K562 (cell line): ENCODE data around the gene KRTAP10-9. TPM values are rescaled to one million over a fixed set of nuclear protein-coding genes. Genes with fewer than 3 reads are reported as not detected.

ENCODE experiments used
- ELF1 ChIP-seq: fragments of 200-800 bp; sonication (Bioruptor generic); IDR thresholded peaks from 2 replicates; pipeline ENCODE4 v1.6.1; 2016; ENCODE audit warnings: missing genetic modification characterization, missing compliant biosample characterization
- ETV1 ChIP-seq: fragments of 450-650 bp; conservative IDR thresholded peaks from 2 replicates; pipeline ENCODE4 v1.6.1; 2016; ENCODE audit warnings: missing genetic modification characterization, control low read depth, low read depth, missing compliant biosample characterization
- FOXM1 ChIP-seq, 2 experiments: fragments of 450-650 bp in 1 of 2; sonication (generic) in 1 of 2; formaldehyde crosslinking in 1 of 2; IDR thresholded peaks; 2 replicates each; pipeline versions ENCODE4 v1.6.1 to v1.9.0; 2017 to 2022; ENCODE audit warnings: low read depth in 2 of 2, mild to moderate bottlenecking in 2 of 2, missing genetic modification reagents in 1 of 2, moderate library complexity in 1 of 2
- GABPB2 ChIP-seq: fragments of 250-450 bp; sonication (Bioruptor Pico); conservative IDR thresholded peaks from 2 replicates; pipeline ENCODE4 v1.5.1; 2021; ENCODE audit warnings: mild to moderate bottlenecking
- GATAD2A ChIP-seq: fragments of 450-650 bp; IDR thresholded peaks from 2 replicates; pipeline ENCODE4 v1.6.1; 2017
- KDM5B ChIP-seq: fragments of 200-600 bp; sonication (generic); IDR thresholded peaks from 2 replicates; pipeline ENCODE4 v1.6.1; 2012; ENCODE audit warnings: low read depth, mild to moderate bottlenecking, moderate library complexity, low read length, control low read depth, inconsistent platforms; ENCODE audit not compliant: insufficient replicate concordance
- KLF16 ChIP-seq: IDR thresholded peaks from 2 replicates; pipeline ENCODE4 v1.6.1; 2016; ENCODE audit warnings: antibody characterized with exemption
- MAFG ChIP-seq: fragments of 450-650 bp; conservative IDR thresholded peaks from 2 replicates; pipeline ENCODE4 v1.6.1; 2016; ENCODE audit warnings: missing genetic modification characterization, missing compliant biosample characterization
- MCM7 ChIP-seq, 2 experiments: fragments of 450-650 bp; IDR thresholded peaks; 2 replicates each; pipeline ENCODE4 v1.6.1; 2016 to 2018
- NCOA2 ChIP-seq, 2 experiments: fragments of 450-650 bp; IDR thresholded peaks; 2 replicates each; pipeline ENCODE4 v1.6.1; 2018; ENCODE audit warnings: mild to moderate bottlenecking in 2 of 2, moderate library complexity in 1 of 2; ENCODE audit not compliant: partially characterized antibody in 2 of 2
- NR3C1 ChIP-seq: sonication (generic); formaldehyde crosslinking; IDR thresholded peaks from 2 replicates; pipeline ENCODE4 v1.8.1; 2022; ENCODE audit warnings: missing genetic modification reagents
- NRF1 ChIP-seq, 2 experiments: fragments of 450-650 bp; IDR thresholded peaks in 1 of 2; conservative IDR thresholded peaks in 1 of 2; 2 replicates each; pipeline ENCODE4 v1.6.1; 2014; ENCODE audit warnings: mild to moderate bottlenecking in 2 of 2
- PHB ChIP-seq: fragments of 250-450 bp; sonication (Bioruptor Pico); IDR thresholded peaks from 2 replicates; pipeline ENCODE4 v1.5.0; 2021
- RNF2 ChIP-seq: sonication (generic); IDR thresholded peaks from 2 replicates; pipeline ENCODE4 v1.6.1; 2016
- RUNX1 ChIP-seq: sonication (generic); IDR thresholded peaks from 2 replicates; pipeline ENCODE4 v1.6.1; 2016; ENCODE audit warnings: antibody characterized with exemption, low read depth
- ZFP30 ChIP-seq: fragments of 250-450 bp; sonication (Bioruptor Pico); IDR thresholded peaks from 2 replicates; pipeline ENCODE4 v1.8.0; 2022; ENCODE audit warnings: moderate library complexity, mild to moderate bottlenecking, inconsistent platforms, borderline replicate concordance
- ZKSCAN1 ChIP-seq: fragments of 150-350 bp; IDR thresholded peaks from 2 replicates; pipeline ENCODE4 v1.6.1; 2016; ENCODE audit warnings: low read depth, low read length
- ZNF12 ChIP-seq: sonication (generic); formaldehyde crosslinking; IDR thresholded peaks from 2 replicates; pipeline ENCODE4 v1.4.0; 2020; ENCODE audit warnings: mild to moderate bottlenecking, missing genetic modification reagents
- ZNF174 ChIP-seq: fragments of 250-450 bp; sonication (Bioruptor Pico); IDR thresholded peaks from 2 replicates; pipeline ENCODE4 v1.4.0; 2020; ENCODE audit warnings: mild to moderate bottlenecking
- ZNF253 ChIP-seq: fragments of 250-450 bp; sonication (Bioruptor Pico); conservative IDR thresholded peaks from 2 replicates; pipeline ENCODE4 v1.6.1; 2021; ENCODE audit warnings: mild to moderate bottlenecking
- ZNF3 ChIP-seq: fragments of 250-450 bp; sonication (Bioruptor Pico); IDR thresholded peaks from 2 replicates; pipeline ENCODE4 v1.5.0; 2021; ENCODE audit warnings: mild to moderate bottlenecking, moderate library complexity
- ZNF589 ChIP-seq: fragments of 200-800 bp; sonication (Bioruptor generic); IDR thresholded peaks from 2 replicates; pipeline ENCODE4 v1.6.1; 2016; ENCODE audit warnings: low read depth, missing genetic modification characterization, missing compliant biosample characterization
- ZNF655 ChIP-seq: fragments of 250-450 bp; sonication (Bioruptor Pico); IDR thresholded peaks from 2 replicates; pipeline ENCODE4 v1.5.0; 2021
- polyA plus RNA-seq, 8 experiments: library from polyadenylated mRNA; depleted of rRNA in 4 of 8; stranded (reverse) in 5 of 8; unstranded in 3 of 8; fragments of >200 nt; fragmentation: Nextera tagmentation in 2 of 8; fragmentation: Illumina TruSeq in 1 of 8; extraction: Ambion mirVana in 2 of 8; extraction: Trizol in 1 of 8; gene quantifications; 2 replicates each; pipeline versions ENCODE4 v1.2.1 to v1.2.3, GENCODE V29; 2011 to 2014; ENCODE audit warnings: inconsistent platforms in 1 of 8, missing spikeins in 1 of 8
- total RNA-seq, 7 experiments: library from RNA; depleted of rRNA in 6 of 7; stranded (reverse); fragments of >200 nt in 6 of 7; fragmentation: Illumina TruSeq in 2 of 7; extraction: Trizol in 2 of 7; gene quantifications; 2 replicates each; pipeline versions ENCODE4 v1.2.1 to v1.2.3, GENCODE V29; 2011 to 2021; ENCODE audit warnings: low replicate concordance in 1 of 7
- TF ChIP-seq, protein P1 (sequence below): fragments of 250-450 bp; sonication (Bioruptor Pico); IDR thresholded peaks from 2 replicates; pipeline ENCODE4 v1.5.0; 2021; ENCODE audit warnings: mild to moderate bottlenecking, borderline replicate concordance
- TF ChIP-seq, protein P2 (sequence below): sonication (generic); IDR thresholded peaks from 2 replicates; pipeline ENCODE4 v1.6.1; 2016

KRTAP10-9 gene
- total and polyA plus RNA-seq, 9 of the 15 experiments (the other 6 are each of a cell fraction or from before 2014, with no cell fraction given) = not detected

DNA sequence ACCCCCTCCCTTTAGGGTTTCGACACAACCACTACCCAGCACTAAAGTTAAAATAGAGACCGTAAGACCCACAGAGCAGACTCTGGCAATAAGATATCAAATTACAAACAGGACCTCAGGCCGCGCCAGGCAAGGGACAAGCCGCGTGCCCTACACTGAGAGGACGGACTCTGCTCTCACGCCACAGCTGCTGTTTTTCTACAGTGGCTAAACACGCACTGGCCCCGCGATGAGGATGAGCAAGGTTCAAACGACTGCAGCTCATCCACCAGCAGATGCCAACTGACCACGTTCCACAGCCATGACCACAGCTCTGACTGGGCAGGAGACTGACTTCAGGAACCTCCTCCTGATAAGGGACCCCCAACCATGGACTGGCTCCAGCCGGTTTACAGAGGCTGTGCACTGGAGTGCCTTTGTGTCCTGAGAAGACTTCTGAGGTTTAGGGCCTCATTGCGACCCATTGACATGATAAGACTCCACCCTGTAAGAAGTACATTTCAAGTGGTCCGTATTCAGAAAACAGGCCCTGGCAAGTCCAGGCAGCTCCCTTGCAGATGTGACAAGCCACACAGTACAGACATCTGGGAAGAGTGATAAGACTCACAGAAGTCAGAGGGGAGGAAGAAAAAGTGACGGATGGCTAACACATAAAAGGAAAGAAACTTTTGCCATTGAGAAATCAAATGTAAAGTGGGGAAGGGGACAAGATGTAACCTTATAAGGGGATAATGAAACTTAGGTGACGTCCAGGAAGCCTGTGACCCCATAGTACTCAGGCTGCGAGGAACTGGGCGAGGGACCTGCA lies 33.1 kb upstream of the KRTAP10-9 start (continued):
- no peak for TF ChIP-seq ETV1 (tag)
- no peak for TF ChIP-seq ZFP30 (CRISPR knock-in tag)
- TF ChIP-seq KDM5B = no peak
- no peak; the same call in 1 of the 2 replicates for TF ChIP-seq GATAD2A
- TF ChIP-seq ZKSCAN1 = no peak
- no peak for TF ChIP-seq ELF1 (tag)
- TF ChIP-seq ZNF589 (CRISPR knock-in tag) = peak; percentile 76
- TF ChIP-seq MCM7 (IDR thresholded peaks at IDR 0.05) = no peak
- TF ChIP-seq, protein P1, sequence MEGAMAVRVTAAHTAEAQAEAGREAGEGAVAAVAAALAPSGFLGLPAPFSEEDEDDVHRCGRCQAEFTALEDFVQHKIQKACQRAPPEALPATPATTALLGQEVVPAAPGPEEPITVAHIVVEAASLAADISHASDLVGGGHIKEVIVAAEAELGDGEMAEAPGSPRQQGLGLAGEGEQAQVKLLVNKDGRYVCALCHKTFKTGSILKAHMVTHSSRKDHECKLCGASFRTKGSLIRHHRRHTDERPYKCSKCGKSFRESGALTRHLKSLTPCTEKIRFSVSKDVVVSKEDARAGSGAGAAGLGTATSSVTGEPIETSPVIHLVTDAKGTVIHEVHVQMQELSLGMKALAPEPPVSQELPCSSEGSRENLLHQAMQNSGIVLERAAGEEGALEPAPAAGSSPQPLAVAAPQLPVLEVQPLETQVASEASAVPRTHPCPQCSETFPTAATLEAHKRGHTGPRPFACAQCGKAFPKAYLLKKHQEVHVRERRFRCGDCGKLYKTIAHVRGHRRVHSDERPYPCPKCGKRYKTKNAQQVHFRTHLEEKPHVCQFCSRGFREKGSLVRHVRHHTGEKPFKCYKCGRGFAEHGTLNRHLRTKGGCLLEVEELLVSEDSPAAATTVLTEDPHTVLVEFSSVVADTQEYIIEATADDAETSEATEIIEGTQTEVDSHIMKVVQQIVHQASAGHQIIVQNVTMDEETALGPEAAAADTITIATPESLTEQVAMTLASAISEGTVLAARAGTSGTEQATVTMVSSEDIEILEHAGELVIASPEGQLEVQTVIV (CRISPR knock-in tag) = no peak
- peak; percentile 40; the same call in 1 of the 2 replicates for TF ChIP-seq RNF2
- TF ChIP-seq ZNF253 (CRISPR knock-in tag) = no peak
- no peak for TF ChIP-seq RUNX1
- peak; percentile 38 to 47; a peak in 3 of 4 replicates for TF ChIP-seq NRF1 (conservative IDR thresholded peaks at IDR 0.05 in 1 of 2, IDR thresholded peaks at IDR 0.05 in 1 of 2)
- TF ChIP-seq, protein P2, sequence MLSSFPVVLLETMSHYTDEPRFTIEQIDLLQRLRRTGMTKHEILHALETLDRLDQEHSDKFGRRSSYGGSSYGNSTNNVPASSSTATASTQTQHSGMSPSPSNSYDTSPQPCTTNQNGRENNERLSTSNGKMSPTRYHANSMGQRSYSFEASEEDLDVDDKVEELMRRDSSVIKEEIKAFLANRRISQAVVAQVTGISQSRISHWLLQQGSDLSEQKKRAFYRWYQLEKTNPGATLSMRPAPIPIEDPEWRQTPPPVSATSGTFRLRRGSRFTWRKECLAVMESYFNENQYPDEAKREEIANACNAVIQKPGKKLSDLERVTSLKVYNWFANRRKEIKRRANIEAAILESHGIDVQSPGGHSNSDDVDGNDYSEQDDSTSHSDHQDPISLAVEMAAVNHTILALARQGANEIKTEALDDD = no peak
- TF ChIP-seq ZNF655 (CRISPR knock-in tag) = no peak
- no peak for TF ChIP-seq GABPB2
- TF ChIP-seq NR3C1 = no peak
- TF ChIP-seq NCOA2 (IDR thresholded peaks at IDR 0.05; ENCODE audit: partially characterized antibody in 2 of 2) = no peak
- TF ChIP-seq PHB (CRISPR knock-in tag) = peak; percentile 44; the same call in 1 of the 2 replicates
- TF ChIP-seq ZNF3 = no peak
- TF ChIP-seq ZNF12 (CRISPR knock-in tag) = 0 out of 2 replicates have a peak, but pooled peaks have one; percentile 38
- no peak for TF ChIP-seq ZNF174 (CRISPR knock-in tag)
- peak; percentile 93 for TF ChIP-seq KLF16
- TF ChIP-seq FOXM1 (IDR thresholded peaks at IDR 0.05; ENCODE audit: low read depth) = peak; percentile 76
- no peak for TF ChIP-seq FOXM1 (CRISPR knock-in tag; IDR thresholded peaks at IDR 0.05; ENCODE audit: low read depth)
- no peak; the same call in 1 of the 2 replicates for TF ChIP-seq MAFG (tag)
